ENCODE data around the gene KREMEN2. TPM values are rescaled to one million over a fixed set of nuclear protein-coding genes. Genes with fewer than 3 reads are reported as not detected.

The KREMEN2 gene
- total and polyA plus RNA-seq, 5 donors from 2014 or later, result not detected

- H3K27me3 Mint-ChIP-seq, result no peaks in the 10 kb centered on the region
- peaks cover 14% of the 10 kb centered on the region for H3K36me3 Mint-ChIP-seq
- no peaks in the 10 kb centered on the region for H3K9me3 Mint-ChIP-seq
- Histone ChIP-seq H3K36me3 (ENCODE audit: control insufficient read depth, insufficient read depth, low read length) (peaks cover 18% of the 10 kb centered on the region), H3K4me3 (ENCODE audit: low read depth, low read length) (no peak overlapping the region), H3K4me1 (ENCODE audit: control insufficient read depth, insufficient read depth, low read length, poor library complexity, severe bottlenecking) (no peaks in the 10 kb centered on the region), H3K27ac (ENCODE audit: insufficient read depth, low read length, poor library complexity, severe bottlenecking) (no peak overlapping the region), H3K9me3 (ENCODE audit: control insufficient read depth in 2 of 2, low read length in 2 of 2) (no peaks in the 10 kb centered on the region), H3K27me3 (ENCODE audit: control insufficient read depth, insufficient read depth, low read length) (no peaks in the 10 kb centered on the region)
- H3K4me3 Mint-ChIP-seq, result no peak overlapping the region
- no peaks in the 10 kb centered on the region for H3K4me1 Mint-ChIP-seq
- ATAC-seq (ENCODE audit: low read depth in 2 of 2) (no peak), DNase-seq (no peak)
- no peak overlapping the region for H3K27ac Mint-ChIP-seq
These were observed 30.9 kb upstream of the KREMEN2 start for GRCh38 chr16:2933136-2933535.

GRCh38 chr16:2933701-2934100 lies 30.4 kb upstream of the KREMEN2 start:
- peaks cover 20% of the 10 kb centered on the region for H3K36me3 ChIP-seq (ENCODE audit: control insufficient read depth, insufficient read depth, low read length)
- no peaks in the 10 kb centered on the region for H3K4me1 ChIP-seq (ENCODE audit: control insufficient read depth, insufficient read depth, low read length, poor library complexity, severe bottlenecking)
- H3K27me3 Mint-ChIP-seq, result no peaks in the 10 kb centered on the region
- H3K4me1 Mint-ChIP-seq, result no peaks in the 10 kb centered on the region
- peaks cover 14% of the 10 kb centered on the region for H3K36me3 Mint-ChIP-seq
- H3K27ac Mint-ChIP-seq, result no peak overlapping the region
- no peak overlapping the region for H3K27ac ChIP-seq (ENCODE audit: insufficient read depth, low read length, poor library complexity, severe bottlenecking)
- H3K4me3 ChIP-seq (ENCODE audit: low read depth, low read length), result no peak overlapping the region
- ATAC-seq (ENCODE audit: low read depth in 2 of 2) (no peak), DNase-seq (no peak)
- no peak overlapping the region for H3K4me3 Mint-ChIP-seq
- H3K9me3 Mint-ChIP-seq, result no peaks in the 10 kb centered on the region
- H3K27me3 ChIP-seq (ENCODE audit: control insufficient read depth, insufficient read depth, low read length), result no peaks in the 10 kb centered on the region
- H3K9me3 ChIP-seq (ENCODE audit: control insufficient read depth in 2 of 2, low read length in 2 of 2), result no peaks in the 10 kb centered on the region

GRCh38 chr16:2934450-2934849 lies 29.6 kb upstream of the KREMEN2 start:
- H3K9me3 Mint-ChIP-seq, result no peaks in the 10 kb centered on the region
- no peak overlapping the region for H3K27ac Mint-ChIP-seq
- H3K27me3 ChIP-seq (ENCODE audit: control insufficient read depth, insufficient read depth, low read length), result no peaks in the 10 kb centered on the region
- H3K4me1 Mint-ChIP-seq, result no peaks in the 10 kb centered on the region
- H3K27ac ChIP-seq (ENCODE audit: insufficient read depth, low read length, poor library complexity, severe bottlenecking), result no peak overlapping the region
- H3K4me3 Mint-ChIP-seq, result no peak overlapping the region
- no peaks in the 10 kb centered on the region for H3K4me1 ChIP-seq (ENCODE audit: control insufficient read depth, insufficient read depth, low read length, poor library complexity, severe bottlenecking)
- H3K4me3 ChIP-seq (ENCODE audit: low read depth, low read length), result no peak overlapping the region
- H3K9me3 ChIP-seq (ENCODE audit: control insufficient read depth in 2 of 2, low read length in 2 of 2), result no peaks in the 10 kb centered on the region
- ATAC-seq (ENCODE audit: low read depth in 2 of 2) (no peak), DNase-seq (no peak)
- peaks cover 15% of the 10 kb centered on the region for H3K36me3 Mint-ChIP-seq
- H3K36me3 ChIP-seq (ENCODE audit: control insufficient read depth, insufficient read depth, low read length), result peaks cover 26% of the 10 kb centered on the region
- no peaks in the 10 kb centered on the region for H3K27me3 Mint-ChIP-seq

GRCh38 chr16:2936436-2937011 lies 27.6 kb upstream of the KREMEN2 start:
- peaks cover 18% of the 10 kb centered on the region for H3K36me3 Mint-ChIP-seq
- no peaks in the 10 kb centered on the region for H3K4me1 Mint-ChIP-seq
- H3K9me3 ChIP-seq (ENCODE audit: control insufficient read depth in 2 of 2, low read length in 2 of 2), result no peaks in the 10 kb centered on the region
- H3K27ac Mint-ChIP-seq, result no peak overlapping the region
- ATAC-seq (ENCODE audit: low read depth in 2 of 2) (no peak), DNase-seq (no peak)
- no peak overlapping the region for H3K4me3 Mint-ChIP-seq
- H3K4me1 ChIP-seq (ENCODE audit: control insufficient read depth, insufficient read depth, low read length, poor library complexity, severe bottlenecking), result no peaks in the 10 kb centered on the region
- H3K27me3 Mint-ChIP-seq, result no peaks in the 10 kb centered on the region
- peaks cover 46% of the 10 kb centered on the region for H3K36me3 ChIP-seq (ENCODE audit: control insufficient read depth, insufficient read depth, low read length)
- H3K27ac ChIP-seq (ENCODE audit: insufficient read depth, low read length, poor library complexity, severe bottlenecking), result no peak overlapping the region
- no peaks in the 10 kb centered on the region for H3K27me3 ChIP-seq (ENCODE audit: control insufficient read depth, insufficient read depth, low read length)
- no peak overlapping the region for H3K4me3 ChIP-seq (ENCODE audit: low read depth, low read length)
- no peaks in the 10 kb centered on the region for H3K9me3 Mint-ChIP-seq

- ATAC-seq (ENCODE audit: low read depth in 2 of 2), result no peak
These were observed 26.9 kb upstream of the KREMEN2 start for GRCh38 chr16:2937170-2937569.

GRCh38 chr16:2938206-2938605 lies 25.9 kb upstream of the KREMEN2 start:
- Mint-ChIP-seq H3K27ac (no peak overlapping the region), H3K4me1 (no peaks in the 10 kb centered on the region), H3K27me3 (no peaks in the 10 kb centered on the region), H3K4me3 (no peak overlapping the region), H3K9me3 (no peaks in the 10 kb centered on the region), H3K36me3 (peaks cover 26% of the 10 kb centered on the region)
- ATAC-seq (ENCODE audit: low read depth in 2 of 2) (no peak), DNase-seq (no peak)
- Histone ChIP-seq H3K4me3 (ENCODE audit: low read depth, low read length) (no peak overlapping the region), H3K27ac (ENCODE audit: insufficient read depth, low read length, poor library complexity, severe bottlenecking) (no peak overlapping the region), H3K36me3 (ENCODE audit: control insufficient read depth, insufficient read depth, low read length) (peaks cover 53% of the 10 kb centered on the region), H3K27me3 (ENCODE audit: control insufficient read depth, insufficient read depth, low read length) (no peaks in the 10 kb centered on the region), H3K4me1 (ENCODE audit: control insufficient read depth, insufficient read depth, low read length, poor library complexity, severe bottlenecking) (no peaks in the 10 kb centered on the region), H3K9me3 (ENCODE audit: control insufficient read depth in 2 of 2, low read length in 2 of 2) (no peaks in the 10 kb centered on the region)

More at GRCh38 chr16:2937170-2937569, 26.9 kb upstream of the KREMEN2 start:
- H3K4me1 Mint-ChIP-seq, result no peaks in the 10 kb centered on the region
- peaks cover 46% of the 10 kb centered on the region for H3K36me3 ChIP-seq (ENCODE audit: control insufficient read depth, insufficient read depth, low read length)
- H3K36me3 Mint-ChIP-seq, result peaks cover 19% of the 10 kb centered on the region
- no peaks in the 10 kb centered on the region for H3K9me3 ChIP-seq (ENCODE audit: control insufficient read depth in 2 of 2, low read length in 2 of 2)
- H3K9me3 Mint-ChIP-seq, result no peaks in the 10 kb centered on the region
- no peak overlapping the region for H3K4me3 Mint-ChIP-seq
- H3K27me3 Mint-ChIP-seq, result no peaks in the 10 kb centered on the region
- H3K27ac Mint-ChIP-seq, result no peak overlapping the region
- H3K27ac ChIP-seq (ENCODE audit: insufficient read depth, low read length, poor library complexity, severe bottlenecking), result no peak overlapping the region
- no peaks in the 10 kb centered on the region for H3K27me3 ChIP-seq (ENCODE audit: control insufficient read depth, insufficient read depth, low read length)
- no peak for DNase-seq
- no peaks in the 10 kb centered on the region for H3K4me1 ChIP-seq (ENCODE audit: control insufficient read depth, insufficient read depth, low read length, poor library complexity, severe bottlenecking)
- no peak overlapping the region for H3K4me3 ChIP-seq (ENCODE audit: low read depth, low read length)

- no peaks in the 10 kb centered on the region for H3K4me1 ChIP-seq (ENCODE audit: control insufficient read depth, insufficient read depth, low read length, poor library complexity, severe bottlenecking)
- no peaks in the 10 kb centered on the region for H3K4me1 Mint-ChIP-seq
- peaks cover 47% of the 10 kb centered on the region for H3K36me3 ChIP-seq (ENCODE audit: control insufficient read depth, insufficient read depth, low read length)
- H3K36me3 Mint-ChIP-seq, result peaks cover 20% of the 10 kb centered on the region
- no peak for ATAC-seq (ENCODE audit: low read depth in 2 of 2)
- H3K9me3 Mint-ChIP-seq, result no peaks in the 10 kb centered on the region
- no peaks in the 10 kb centered on the region for H3K27me3 ChIP-seq (ENCODE audit: control insufficient read depth, insufficient read depth, low read length)
- no peak for DNase-seq
- no peak overlapping the region for H3K27ac Mint-ChIP-seq
- no peak overlapping the region for H3K27ac ChIP-seq (ENCODE audit: insufficient read depth, low read length, poor library complexity, severe bottlenecking)
- no peaks in the 10 kb centered on the region for H3K27me3 Mint-ChIP-seq
- H3K9me3 ChIP-seq (ENCODE audit: control insufficient read depth in 2 of 2, low read length in 2 of 2), result no peaks in the 10 kb centered on the region
- H3K4me3 Mint-ChIP-seq, result no peak overlapping the region
- no peak overlapping the region for H3K4me3 ChIP-seq (ENCODE audit: low read depth, low read length)
These were observed 24.1 kb upstream of the KREMEN2 start for GRCh38 chr16:2939968-2940367.

GRCh38 chr16:2942045-2942444 lies 22.0 kb upstream of the KREMEN2 start:
- Histone ChIP-seq H3K27me3 (ENCODE audit: control insufficient read depth, insufficient read depth, low read length) (no peaks in the 10 kb centered on the region), H3K27ac (ENCODE audit: insufficient read depth, low read length, poor library complexity, severe bottlenecking) (no peak overlapping the region), H3K36me3 (ENCODE audit: control insufficient read depth, insufficient read depth, low read length) (peaks cover 44% of the 10 kb centered on the region), H3K4me3 (ENCODE audit: low read depth, low read length) (no peak overlapping the region), H3K9me3 (ENCODE audit: control insufficient read depth in 2 of 2, low read length in 2 of 2) (no peaks in the 10 kb centered on the region), H3K4me1 (ENCODE audit: control insufficient read depth, insufficient read depth, low read length, poor library complexity, severe bottlenecking) (no peaks in the 10 kb centered on the region)
- H3K27me3 Mint-ChIP-seq, result no peaks in the 10 kb centered on the region
- peaks cover 22% of the 10 kb centered on the region for H3K36me3 Mint-ChIP-seq
- no peak for DNase-seq
- no peak overlapping the region for H3K27ac Mint-ChIP-seq
- H3K4me1 Mint-ChIP-seq, result no peaks in the 10 kb centered on the region
- ATAC-seq (ENCODE audit: low read depth in 2 of 2), result no peak
- no peaks in the 10 kb centered on the region for H3K9me3 Mint-ChIP-seq
- no peak overlapping the region for H3K4me3 Mint-ChIP-seq
